Measurements from ENCODE around the gene CCDC12. TPM values are rescaled to one million over a fixed set of nuclear protein-coding genes. Genes with fewer than 3 reads are reported as not detected.
A peak's percentile ranks its signal among the peaks of the same experiment; 100 is the strongest.

The CCDC12 gene
- total and polyA plus RNA-seq, 9 of the 15 experiments (the other 6 are each of a cell fraction or from before 2014, with no cell fraction given), result 8.9 to 201 (median 86.9) TPM

GRCh38 chr3:46907960-46908293 lies 68.6 kb downstream of the CCDC12 start:
- Histone ChIP-seq H4K20me1 (replicated peaks; ENCODE audit: control insufficient read depth, insufficient read depth, low read length) (no peaks in the 10 kb centered on the region; the same call in none of the 2 replicates), H3K27me3 (ENCODE audit: control insufficient read depth in 2 of 2, insufficient read depth in 2 of 2, low read length in 2 of 2) (peaks cover 0 to 14% of the 10 kb centered on the region in 2 experiments; a peak in 2 of 5 replicates), H3K79me2 (ENCODE audit: control insufficient read depth, insufficient read depth, low read length) (no peaks in the 10 kb centered on the region), H3K4me2 (ENCODE audit: insufficient read depth, low read length) (no peak overlapping the region), H3K36me3 (ENCODE audit: control insufficient read depth, insufficient read depth, low read length) (no peaks in the 10 kb centered on the region), H3K27ac (ENCODE audit: extremely low read depth, low read depth, low read length) (no peak overlapping the region), H3K9me1 (ENCODE audit: control insufficient read depth, insufficient read depth, low read length) (peaks cover 4% of the 10 kb centered on the region), H3K4me1 (replicated peaks in 1 of 2; ENCODE audit: control insufficient read depth in 2 of 2, insufficient read depth in 2 of 2, low read length in 2 of 2) (peaks cover 0 to 36% of the 10 kb centered on the region in 2 experiments; a peak in 4 of 5 replicates), H2AFZ (ENCODE audit: low read depth, low read length) (no peak overlapping the region), H3K4me3 (no peak overlapping the region), H3K9me3 (replicated peaks; ENCODE audit: control insufficient read depth, insufficient read depth, low read depth, low read length) (no peaks in the 10 kb centered on the region), H3K9ac (ENCODE audit: insufficient read depth in 1 of 2, low read depth in 2 of 2, low read length in 2 of 2) (no peak overlapping the region)
- 6% methylated on average over 1 of the region's 1 CpG for WGBS (ENCODE audit: insufficient coverage, low coverage, missing lambda C conversion rate)
- ATAC-seq (no peak), FAIRE-seq (peak; percentile 75), DNase-seq (ENCODE audit: extremely low read depth in 1 of 4, low spot score in 3 of 4) (no peak)
- intact Hi-C loops (cut with micrococcal nuclease) (loop anchor here (2.0 kb wide), 1 partner anchor 455 kb away; no protein-coding TSS in a partner anchor), in situ Hi-C loops (cut with MboI) (no loop called here)
- no TSS peak for BruUV-seq (replicated peaks)
- POLR2A ChIA-PET, result no interaction called here
- CTCF ChIA-PET (ENCODE audit: low intra/inter-chr PET ratio), result no interaction called here
- no peak for TF ChIP-seq NFIX (CRISPR knock-in tag; IDR thresholded peaks at IDR 0.05; ENCODE audit: low read depth)
- TF ChIP-seq ZBTB34 (CRISPR knock-in tag; IDR thresholded peaks at IDR 0.05), result no peak
- TF ChIP-seq MXI1 (IDR thresholded peaks at IDR 0.05; ENCODE audit: low read depth, low read length), result no peak
- no peak for TF ChIP-seq GTF2A2 (tag; IDR thresholded peaks at IDR 0.05)
- peak; percentile 48 for TF ChIP-seq PHF20 (IDR thresholded peaks at IDR 0.05; ENCODE audit: partially characterized antibody)
- TF ChIP-seq KAT8 (IDR thresholded peaks at IDR 0.05; ENCODE audit: low read depth), result no peak
- no peak for TF ChIP-seq ERF (CRISPR knock-in tag; IDR thresholded peaks at IDR 0.05)
- TF ChIP-seq YY1 (IDR thresholded peaks at IDR 0.05; ENCODE audit: borderline replicate concordance in 1 of 3, control insufficient read depth in 1 of 3, extremely low read depth in 1 of 3, insufficient read depth in 3 of 3, insufficient read length in 1 of 3, insufficient replicate concordance in 2 of 3, low read depth in 1 of 3, low read length in 2 of 3), result no peak
- TF ChIP-seq COPS2 (conservative IDR thresholded peaks at IDR 0.05), result no peak
- no peak for TF ChIP-seq FOXA1 (IDR thresholded peaks at IDR 0.05; ENCODE audit: borderline replicate concordance)
- TF ChIP-seq SREBF1 (IDR thresholded peaks at IDR 0.05; ENCODE audit: borderline replicate concordance, low read depth, low read length), result no peak
- TF ChIP-seq ESRRB (CRISPR knock-in tag; IDR thresholded peaks at IDR 0.05; ENCODE audit: borderline replicate concordance), result no peak
- TF ChIP-seq PKNOX1 (IDR thresholded peaks at IDR 0.05), result no peak
- no peak for TF ChIP-seq BACH1 (tag; IDR thresholded peaks at IDR 0.05)
- no peak for TF ChIP-seq ZBTB8A (IDR thresholded peaks at IDR 0.05; ENCODE audit: partially characterized antibody)
- TF ChIP-seq ZFPM2 (CRISPR knock-in tag; IDR thresholded peaks at IDR 0.05), result no peak
- TF ChIP-seq ELF4 (CRISPR knock-in tag; IDR thresholded peaks at IDR 0.05), result peak; percentile 80; the same call in 1 of the 2 replicates
- no peak for TF ChIP-seq ATF6 (CRISPR knock-in tag; IDR thresholded peaks at IDR 0.05)
- no peak for TF ChIP-seq KLF1 (tag; IDR thresholded peaks at IDR 0.05)
